ENCODE measurements around the gene PWP2. TPM values are rescaled to one million over a fixed set of nuclear protein-coding genes. Genes with fewer than 3 reads are reported as not detected.
A peak's percentile ranks its signal among the peaks of the same experiment; 100 is the strongest.

PWP2 gene
- total and polyA plus RNA-seq, 4 experiments from 2014 or later: 0.35 to 28.2 (median 20.6) TPM

GRCh38 chr21:44071359-44072104 is 35.7 kb upstream of the PWP2 start:
- no peak overlapping the region for H3K27ac ChIP-seq (ENCODE audit: low read depth, low read length)
- no peak overlapping the region for H3K4me3 ChIP-seq (ENCODE audit: low read length in 2 of 2)
- no peaks in the 10 kb centered on the region for H3K27me3 Mint-ChIP-seq
- peaks cover 52 to 79% of the 10 kb centered on the region in 2 donors for H3K36me3 Mint-ChIP-seq
- POLR2A ChIA-PET (ENCODE audit: partially characterized antibody): interaction anchor here (0.8 kb wide), 1 partner anchor 12 kb away, joined by 3 read pairs; no protein-coding TSS in a partner anchor
- peaks cover under 1% of the 10 kb centered on the region for H3K4me1 ChIP-seq (ENCODE audit: insufficient read depth, low read length)
- peaks cover 0 to 2% (median 0%) of the 10 kb centered on the region in 8 donors for H3K9me3 Mint-ChIP-seq
- peaks cover 22 to 32% (median 25%) of the 10 kb centered on the region in 4 donors for H3K4me1 Mint-ChIP-seq
- H3K27ac Mint-ChIP-seq: peak overlapping the region in 6 of 7 donors; percentile 22 to 75 (median 46)
- H3K27me3 ChIP-seq (ENCODE audit: insufficient read depth, low read length): no peaks in the 10 kb centered on the region
- intact Hi-C loops (cut with micrococcal nuclease): no loop called here
- peaks cover 59% of the 10 kb centered on the region for H3K36me3 ChIP-seq (ENCODE audit: insufficient read depth, low read length)
- no peak for DNase-seq
- CTCF ChIA-PET (ENCODE audit: partially characterized antibody): no interaction called here
- H3K4me3 Mint-ChIP-seq: no peak overlapping the region
- no peaks in the 10 kb centered on the region for H3K9me3 ChIP-seq (ENCODE audit: control insufficient read depth in 1 of 2, low read length in 2 of 2)

DNA sequence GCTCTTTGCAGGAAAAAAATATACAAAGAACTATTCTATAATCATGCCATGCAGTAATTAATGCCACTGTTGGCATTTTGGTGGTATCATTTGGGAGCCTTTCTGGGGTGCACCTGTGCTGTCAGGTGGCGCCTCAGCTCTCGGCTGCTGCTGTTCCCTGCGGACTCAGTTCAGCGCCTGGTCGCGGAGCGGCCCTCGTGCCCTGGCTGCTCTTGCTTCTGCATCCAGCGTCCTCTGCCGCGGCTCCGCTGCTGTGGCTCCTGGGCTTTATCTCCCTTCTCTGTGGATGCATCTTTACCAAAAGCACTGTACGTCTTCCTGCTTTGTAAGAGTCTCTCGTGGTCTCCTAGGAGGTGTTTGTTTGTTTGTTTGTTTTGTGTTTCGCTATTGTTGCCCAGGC is 35.1 kb upstream of the PWP2 start:
- Mint-ChIP-seq H3K4me1 (peaks cover 20 to 30% (median 24%) of the 10 kb centered on the region in 4 donors), H3K9me3 (peaks cover 0 to 2% (median 0%) of the 10 kb centered on the region in 8 donors), H3K36me3 (peaks cover 50 to 79% of the 10 kb centered on the region in 2 donors), H3K27ac (peak overlapping the region in 4 of 7 donors; percentile 29 to 65 (median 57)), H3K4me3 (no peak overlapping the region), H3K27me3 (no peaks in the 10 kb centered on the region)
- H3K4me3 ChIP-seq (ENCODE audit: low read length in 2 of 2): no peak overlapping the region
- H3K36me3 ChIP-seq (ENCODE audit: insufficient read depth, low read length): peaks cover 58% of the 10 kb centered on the region
- H3K27me3 ChIP-seq (ENCODE audit: insufficient read depth, low read length): no peaks in the 10 kb centered on the region
- H3K4me1 ChIP-seq (ENCODE audit: insufficient read depth, low read length): no peaks in the 10 kb centered on the region
- ChIA-PET CTCF (ENCODE audit: partially characterized antibody) (interaction anchor here (1.2 kb wide), 1 partner anchor 11 kb away, joined by 3 read pairs; no protein-coding TSS in a partner anchor), POLR2A (ENCODE audit: partially characterized antibody) (no interaction called here)
- no peaks in the 10 kb centered on the region for H3K9me3 ChIP-seq (ENCODE audit: control insufficient read depth in 1 of 2, low read length in 2 of 2)
- intact Hi-C loops (cut with micrococcal nuclease): no loop called here
- DNase-seq: no peak
- H3K27ac ChIP-seq (ENCODE audit: low read depth, low read length): no peak overlapping the region

- Mint-ChIP-seq H3K27ac (peak overlapping the region in 6 of 7 donors; percentile 13 to 83 (median 70)), H3K9me3 (no peaks in the 10 kb centered on the region), H3K4me3 (peak overlapping the region in 1 of 8 donors; percentile 17), H3K36me3 (peaks cover 54 to 77% of the 10 kb centered on the region in 2 donors), H3K27me3 (no peaks in the 10 kb centered on the region), H3K4me1 (peaks cover 26 to 35% (median 31%) of the 10 kb centered on the region in 4 donors)
- Histone ChIP-seq H3K27me3 (ENCODE audit: insufficient read depth, low read length) (no peaks in the 10 kb centered on the region), H3K4me3 (ENCODE audit: low read length in 2 of 2) (no peak overlapping the region), H3K27ac (ENCODE audit: low read depth, low read length) (no peak overlapping the region), H3K9me3 (ENCODE audit: control insufficient read depth in 1 of 2, low read length in 2 of 2) (no peaks in the 10 kb centered on the region), H3K4me1 (ENCODE audit: insufficient read depth, low read length) (peaks cover 16% of the 10 kb centered on the region), H3K36me3 (ENCODE audit: insufficient read depth, low read length) (peaks cover 53% of the 10 kb centered on the region)
- intact Hi-C loops (cut with micrococcal nuclease): no loop called here
- DNase-seq: no peak
- CTCF ChIA-PET (ENCODE audit: partially characterized antibody): interaction anchor here (1.3 to 1.5 kb wide), 2 partner anchors 10 to 11 kb away, joined by 3 to 9 read pairs; no protein-coding TSS in a partner anchor
- POLR2A ChIA-PET (ENCODE audit: partially characterized antibody): interaction anchor here (1.2 to 1.4 kb wide), 3 partner anchors 9 to 18 kb away, joined by 3 to 12 read pairs (median 4); no protein-coding TSS in a partner anchor
Observed at GRCh38 chr21:44074315-44074958, 32.8 kb upstream of the PWP2 start.

DNA sequence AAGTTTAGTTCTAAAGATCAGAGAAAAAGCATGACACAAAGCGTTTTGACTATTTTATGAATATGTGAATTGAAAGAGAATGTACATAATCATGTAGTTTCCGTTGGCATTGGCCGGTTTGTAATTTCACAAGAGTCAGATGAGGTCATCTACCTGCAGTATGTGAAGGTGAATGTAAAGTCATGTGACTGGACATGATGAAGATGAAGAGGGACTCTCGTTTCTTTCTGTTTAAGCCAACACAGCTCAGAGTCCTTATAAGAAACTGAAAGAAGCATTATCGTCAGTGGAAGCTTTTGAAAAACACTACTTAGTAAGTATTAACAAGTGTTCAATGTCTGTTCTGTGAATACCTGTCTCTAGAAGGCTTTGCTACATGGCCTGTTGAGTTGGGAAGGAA is 30.9 kb upstream of the PWP2 start:
- H3K36me3 ChIP-seq (ENCODE audit: insufficient read depth, low read length): peaks cover 54% of the 10 kb centered on the region
- Mint-ChIP-seq H3K9me3 (no peaks in the 10 kb centered on the region), H3K27ac (peak overlapping the region; percentile 19 to 80 (median 69)), H3K4me3 (peak overlapping the region in 2 of 8 donors; percentile 31 to 32), H3K27me3 (no peaks in the 10 kb centered on the region), H3K4me1 (peaks cover 30 to 51% (median 38%) of the 10 kb centered on the region in 4 donors), H3K36me3 (peaks cover 51 to 77% of the 10 kb centered on the region in 2 donors)
- CTCF ChIA-PET (ENCODE audit: partially characterized antibody): interaction anchor here (1.4 kb wide), 1 partner anchor 11 kb away, joined by 4 read pairs; no protein-coding TSS in a partner anchor
- H3K27ac ChIP-seq (ENCODE audit: low read depth, low read length): no peak overlapping the region
- H3K9me3 ChIP-seq (ENCODE audit: control insufficient read depth in 1 of 2, low read length in 2 of 2): no peaks in the 10 kb centered on the region
- no peaks in the 10 kb centered on the region for H3K27me3 ChIP-seq (ENCODE audit: insufficient read depth, low read length)
- POLR2A ChIA-PET (ENCODE audit: partially characterized antibody): interaction anchor here (4.7 kb wide), 1 partner anchor 13 kb away, joined by 25 read pairs; no protein-coding TSS in a partner anchor
- intact Hi-C loops (cut with micrococcal nuclease): no loop called here
- DNase-seq: no peak
- no peak overlapping the region for H3K4me3 ChIP-seq (ENCODE audit: low read length in 2 of 2)
- peaks cover 32% of the 10 kb centered on the region for H3K4me1 ChIP-seq (ENCODE audit: insufficient read depth, low read length)

GRCh38 chr21:44078411-44078981 is 28.7 kb upstream of the PWP2 start:
- intact Hi-C loops (cut with micrococcal nuclease): loop anchor here (1.0 kb wide), 1 partner anchor 66 kb away; the partner anchor contains the start of gene TRAPPC10
- Histone ChIP-seq H3K36me3 (ENCODE audit: insufficient read depth, low read length) (peaks cover 62% of the 10 kb centered on the region), H3K9me3 (ENCODE audit: control insufficient read depth in 1 of 2, low read length in 2 of 2) (no peaks in the 10 kb centered on the region), H3K27ac (ENCODE audit: low read depth, low read length) (peak overlapping the region; percentile 28), H3K4me3 (ENCODE audit: low read length in 2 of 2) (no peak overlapping the region), H3K4me1 (ENCODE audit: insufficient read depth, low read length) (peaks cover 53% of the 10 kb centered on the region), H3K27me3 (ENCODE audit: insufficient read depth, low read length) (no peaks in the 10 kb centered on the region)
- no peaks in the 10 kb centered on the region for H3K9me3 Mint-ChIP-seq
- H3K36me3 Mint-ChIP-seq: peaks cover 56 to 83% of the 10 kb centered on the region in 2 donors
- peak overlapping the region in 7 of 8 donors; percentile 29 to 87 (median 65) for H3K4me3 Mint-ChIP-seq
- ChIA-PET CTCF (ENCODE audit: partially characterized antibody) (interaction anchor here (0.7 to 1.6 kb wide), 4 partner anchors 12 to 220 kb away, joined by 3 to 6 read pairs (median 4); no protein-coding TSS in a partner anchor), POLR2A (ENCODE audit: partially characterized antibody) (interaction anchor here (0.7 to 4.7 kb wide), 3 partner anchors 9 to 12 kb away, joined by 4 to 25 read pairs (median 15); no protein-coding TSS in a partner anchor)
- peaks cover 47 to 67% (median 55%) of the 10 kb centered on the region in 4 donors for H3K4me1 Mint-ChIP-seq
- H3K27ac Mint-ChIP-seq: peak overlapping the region; percentile 81 to 95 (median 88)
- H3K27me3 Mint-ChIP-seq: no peaks in the 10 kb centered on the region
- DNase-seq: peak in 3 of 5 donors; percentile 26 to 58 (median 37)

GRCh38 chr21:44079446-44079845 is 27.8 kb upstream of the PWP2 start:
- Mint-ChIP-seq H3K36me3 (peaks cover 53 to 80% of the 10 kb centered on the region in 2 donors), H3K4me3 (peak overlapping the region in 6 of 8 donors; percentile 17 to 87 (median 31)), H3K27me3 (no peaks in the 10 kb centered on the region), H3K9me3 (no peaks in the 10 kb centered on the region), H3K27ac (peak overlapping the region; percentile 63 to 95 (median 85)), H3K4me1 (peaks cover 50 to 77% (median 60%) of the 10 kb centered on the region in 4 donors)
- H3K4me3 ChIP-seq (ENCODE audit: low read length in 2 of 2): no peak overlapping the region
- no peaks in the 10 kb centered on the region for H3K9me3 ChIP-seq (ENCODE audit: control insufficient read depth in 1 of 2, low read length in 2 of 2)
- peaks cover 63% of the 10 kb centered on the region for H3K4me1 ChIP-seq (ENCODE audit: insufficient read depth, low read length)
- peak overlapping the region; percentile 28 for H3K27ac ChIP-seq (ENCODE audit: low read depth, low read length)
- DNase-seq: no peak
- H3K36me3 ChIP-seq (ENCODE audit: insufficient read depth, low read length): peaks cover 53% of the 10 kb centered on the region
- CTCF ChIA-PET (ENCODE audit: partially characterized antibody): interaction anchor here (1.6 kb wide), 1 partner anchor 66 kb away, joined by 6 read pairs; no protein-coding TSS in a partner anchor
- H3K27me3 ChIP-seq (ENCODE audit: insufficient read depth, low read length): no peaks in the 10 kb centered on the region
- POLR2A ChIA-PET (ENCODE audit: partially characterized antibody): interaction anchor here (2.0 to 4.7 kb wide), 2 partner anchors 10 to 13 kb away, joined by 15 to 25 read pairs; no protein-coding TSS in a partner anchor
- intact Hi-C loops (cut with micrococcal nuclease): no loop called here
